Fibroblast of skin of scalp (primary cell): ENCODE results near the gene ZNF729. TPM values are rescaled to one million over a fixed set of nuclear protein-coding genes. Genes with fewer than 3 reads are reported as not detected.
"Not testable (repeated sequence)": the region's sequence is repeated elsewhere in the genome, so short reads cannot be mapped to it uniquely, and the experiment has no call there.

Experiments
- DNase-seq: peaks from one replicate; pipeline ENCODE4 v3.0.0-alpha.2; 2013
- polyA plus RNA-seq, 2 experiments: library from polyadenylated mRNA; unstranded; fragments of 120-200 nt; gene quantifications; one replicate each; pipeline ENCODE4 v1.2.1, GENCODE V29; 2013; ENCODE audit not compliant: insufficient read length in 2 of 2

The ZNF729 gene
- polyA plus RNA-seq (2013, experiment 1 of 2; ENCODE audit: insufficient read length), result not detected
- polyA plus RNA-seq (2013, experiment 2 of 2; ENCODE audit: insufficient read length), result not detected

DNA sequence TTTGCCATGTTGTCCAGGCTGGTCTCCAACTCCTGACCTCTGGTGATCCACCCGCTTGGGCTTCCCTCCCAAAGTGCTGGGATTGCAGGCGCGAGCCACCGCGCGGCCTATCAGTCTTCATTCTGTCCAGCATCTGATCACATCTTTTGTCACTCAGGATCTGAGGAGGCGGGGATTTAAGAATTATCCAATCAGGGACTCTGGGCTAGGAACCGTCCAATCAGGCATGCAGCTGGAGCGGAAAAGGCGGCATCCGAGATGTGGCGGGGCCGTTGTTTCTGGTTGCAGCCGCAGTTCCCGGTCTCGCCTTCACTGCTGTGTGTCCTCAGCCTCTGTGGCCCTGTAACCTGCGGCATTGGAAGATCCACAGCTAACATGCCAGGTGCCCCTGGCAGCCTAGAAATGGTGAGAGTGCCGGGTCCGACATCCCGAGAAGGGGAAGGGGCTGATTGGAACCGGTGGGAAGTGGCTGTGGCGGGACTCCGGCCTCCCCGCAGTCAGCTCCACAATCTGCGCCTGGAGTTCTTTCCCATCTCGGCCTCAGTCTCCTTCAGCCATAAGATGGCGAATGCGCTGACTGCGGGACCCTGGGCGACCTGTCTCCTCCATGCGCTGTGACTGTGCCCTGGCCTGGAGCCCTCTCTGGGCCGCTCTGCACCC, at the start of gene ZNF729:
Gene ZNF729 (plus strand): TSS at position 291 of the 660 bp plus-strand sequence. CDS start 85 bp downstream, at position 376.
- no peak for DNase-seq

DNA sequence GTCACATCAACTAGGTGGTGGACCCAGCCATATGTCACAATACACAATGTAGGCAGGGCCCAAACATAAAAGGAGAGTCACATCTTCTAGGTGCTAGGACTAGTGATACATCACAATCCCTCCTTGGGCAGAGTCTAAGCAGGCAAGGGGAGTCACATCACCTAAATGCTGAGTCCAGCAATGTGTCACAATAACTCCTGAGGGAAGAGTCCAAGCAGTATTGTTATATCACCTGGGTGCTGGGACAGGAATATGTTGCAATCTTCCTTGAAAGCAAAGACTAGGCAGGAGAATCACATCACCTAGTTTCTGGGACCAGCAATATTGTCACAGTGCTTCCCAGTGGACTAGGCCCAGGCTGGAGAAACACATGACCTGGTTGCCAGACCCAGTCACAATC, 29.4 kb upstream of the ZNF729 start:
- DNase-seq, result no peak

DNA sequence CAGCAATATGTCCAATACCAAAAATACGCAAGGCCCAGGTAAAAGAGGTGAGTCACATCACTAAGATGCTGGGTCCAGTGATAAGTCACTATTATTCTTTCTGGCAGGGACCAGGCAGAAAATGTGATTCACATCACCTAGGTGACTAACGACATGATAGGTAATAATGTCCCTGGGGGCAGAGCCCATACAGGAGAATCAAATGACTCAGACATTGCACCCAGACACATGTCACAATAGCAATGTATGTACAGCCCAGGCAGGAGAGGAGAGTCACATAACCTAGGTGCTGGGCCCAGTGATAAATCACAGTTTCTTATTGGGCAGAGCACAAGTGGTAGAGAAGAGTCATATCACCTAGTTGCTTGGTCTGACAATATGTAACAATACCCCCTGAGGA, 28.9 kb upstream of the ZNF729 start:
- no peak for DNase-seq

- DNase-seq, result no peak
These were observed 28.3 kb upstream of the ZNF729 start for GRCh38 chr19:22257916-22258315.

- DNase-seq, result no peak
These were observed 25.7 kb upstream of the ZNF729 start for GRCh38 chr19:22260499-22260898.

- no peak for DNase-seq
These were observed 24.6 kb upstream of the ZNF729 start for GRCh38 chr19:22261596-22261995.

GRCh38 chr19:22263121-22263520, 23.1 kb upstream of the ZNF729 start:
- no peak for DNase-seq

DNA sequence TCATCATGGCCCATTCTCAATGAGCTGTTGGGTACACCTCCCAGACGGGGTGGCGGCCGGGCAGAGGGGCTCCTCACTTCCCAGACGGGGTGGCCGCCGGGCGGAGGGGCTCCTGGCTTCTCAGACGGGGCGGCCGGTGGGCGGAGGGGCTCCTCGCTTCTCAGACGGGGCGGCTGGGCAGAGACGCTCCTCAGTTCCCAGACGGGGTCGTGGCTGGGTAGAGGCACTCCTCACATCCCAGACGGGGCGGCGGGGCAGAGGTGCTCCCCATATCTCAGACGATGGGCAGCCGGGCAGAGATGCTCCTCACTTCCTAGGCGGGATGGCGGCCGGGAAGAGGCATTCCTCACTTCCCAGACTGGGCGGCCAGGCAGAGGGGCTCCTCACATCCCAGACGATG, 35.3 kb downstream of the ZNF729 start:
- DNase-seq, result not testable (repeated sequence)

DNA sequence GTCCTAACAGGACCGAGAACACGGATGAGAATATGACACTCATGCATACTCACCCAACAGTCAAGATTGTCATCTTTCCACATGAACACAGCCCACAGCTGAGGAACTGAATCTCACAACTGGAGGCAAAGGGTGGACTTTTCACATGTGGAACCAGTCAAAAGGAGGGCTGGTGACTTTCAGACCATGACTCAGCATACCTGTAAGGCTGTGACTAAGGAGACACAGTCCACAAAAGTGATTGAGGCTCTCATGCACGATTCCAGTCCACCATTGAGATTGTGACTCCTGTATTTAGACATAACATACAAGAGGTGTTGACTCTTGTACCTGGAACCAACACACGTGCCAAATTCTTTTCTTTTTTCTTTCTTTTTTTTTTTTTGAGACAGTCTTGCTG, 40.0 kb downstream of the ZNF729 start:
- no peak for DNase-seq

DNA sequence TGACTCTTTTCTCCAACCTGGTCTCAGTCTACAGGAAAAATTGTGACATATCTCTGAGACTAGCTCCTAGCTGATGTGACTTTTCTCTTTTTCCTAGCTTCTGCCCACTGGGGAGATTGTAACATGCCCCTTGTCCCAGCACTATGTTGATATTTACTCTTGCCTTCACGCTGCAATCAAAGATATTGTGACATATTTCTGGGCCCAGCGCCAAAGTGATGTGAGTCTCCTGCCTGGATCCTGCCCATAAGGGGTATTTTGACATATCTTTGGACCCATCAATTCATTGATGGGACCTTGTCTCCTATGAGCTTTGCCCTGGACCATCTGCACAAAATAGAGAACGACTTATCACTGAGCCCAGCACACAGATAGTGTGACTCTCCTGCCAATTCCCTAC, 41.1 kb downstream of the ZNF729 start:
- DNase-seq, result no peak

- DNase-seq, result no peak
These were observed 45.3 kb downstream of the ZNF729 start for GRCh38 chr19:22331521-22331920.

DNA sequence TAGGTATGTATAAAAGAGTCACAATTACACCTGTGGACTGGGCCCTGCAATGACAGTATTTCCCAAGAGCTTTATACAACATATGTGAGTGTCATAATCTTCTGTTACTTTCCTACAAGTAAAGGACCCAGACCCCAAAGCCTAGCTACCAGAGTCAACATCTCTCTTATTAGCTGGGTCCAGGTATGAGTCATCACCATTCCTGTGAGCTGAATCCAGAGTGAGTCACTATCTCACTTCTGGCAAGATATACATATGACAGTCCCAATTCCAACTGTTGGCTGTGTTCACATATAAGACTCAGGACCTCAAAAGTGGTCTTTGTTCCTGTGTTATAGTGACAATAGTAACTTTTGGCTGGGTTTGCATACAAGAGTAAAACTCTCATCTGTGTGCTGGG, 46.7 kb downstream of the ZNF729 start:
- no peak for DNase-seq

- no peak for DNase-seq
These were observed 49.5 kb downstream of the ZNF729 start for GRCh38 chr19:22335716-22336115.

DNA sequence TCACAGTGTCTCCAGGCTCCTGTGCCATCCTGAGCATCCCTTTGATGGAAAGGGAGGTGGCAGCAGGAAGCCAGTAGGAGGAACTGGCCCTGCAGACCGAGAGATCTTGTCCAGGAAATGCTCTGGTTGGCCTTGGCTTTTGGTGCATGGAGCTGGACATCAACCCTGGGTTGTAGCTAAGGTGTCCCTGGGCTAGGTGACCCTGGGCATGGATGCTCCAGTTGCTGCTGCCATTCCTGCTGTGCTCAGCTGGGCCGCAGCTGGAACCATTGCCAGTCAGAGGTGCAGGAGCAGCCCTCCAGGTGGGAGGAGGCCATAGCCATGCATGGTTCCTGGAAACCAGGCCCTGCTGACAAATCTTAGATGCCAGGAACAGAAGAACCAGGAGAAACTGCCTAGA, 68.4 kb downstream of the ZNF729 start:
- DNase-seq, result no peak
